Skeletal muscle satellite cell (primary cell): Measurements from ENCODE around the gene A2M.

Source experiments
- H3K27me3 ChIP-seq: 2 replicates; pipeline ENCODE4 v1.7.0; 2013; ENCODE audit warnings: low read length; ENCODE audit not compliant: control insufficient read depth, insufficient read depth
- H3K36me3 ChIP-seq: 2 replicates; pipeline ENCODE4 v1.7.0; 2013; ENCODE audit warnings: mild to moderate bottlenecking, control low read depth, low read length; ENCODE audit not compliant: insufficient read depth
- H3K4me1 ChIP-seq: 2 replicates; pipeline ENCODE4 v1.7.0; 2013; ENCODE audit warnings: low read length; ENCODE audit not compliant: control insufficient read depth, insufficient read depth
- H3K4me2 ChIP-seq: 2 replicates; pipeline ENCODE4 v1.7.0; 2013; ENCODE audit warnings: mild to moderate bottlenecking, low read length
- H3K4me3 ChIP-seq: 2 replicates; pipeline ENCODE4 v1.7.0; 2013; ENCODE audit warnings: low read length
- H3K9ac ChIP-seq: 2 replicates; pipeline ENCODE4 v1.7.0; 2013; ENCODE audit warnings: mild to moderate bottlenecking, low read depth, low read length, moderate library complexity
- H3K9me3 ChIP-seq: replicated peaks from 2 replicates; pipeline ENCODE4 v1.7.0; 2013; ENCODE audit warnings: mild to moderate bottlenecking, control low read depth, low read length

Gene A2M

GRCh38 chr12:9106067-9106466 is 9.7 kb downstream of the A2M start:
- Histone ChIP-seq H3K9ac (no peak overlapping the region), H3K4me1 (no peaks in the 10 kb centered on the region), H3K9me3 (no peaks in the 10 kb centered on the region), H3K27me3 (no peaks in the 10 kb centered on the region), H3K4me2 (no peak overlapping the region), H3K4me3 (no peak overlapping the region), H3K36me3 (no peaks in the 10 kb centered on the region)

DNA sequence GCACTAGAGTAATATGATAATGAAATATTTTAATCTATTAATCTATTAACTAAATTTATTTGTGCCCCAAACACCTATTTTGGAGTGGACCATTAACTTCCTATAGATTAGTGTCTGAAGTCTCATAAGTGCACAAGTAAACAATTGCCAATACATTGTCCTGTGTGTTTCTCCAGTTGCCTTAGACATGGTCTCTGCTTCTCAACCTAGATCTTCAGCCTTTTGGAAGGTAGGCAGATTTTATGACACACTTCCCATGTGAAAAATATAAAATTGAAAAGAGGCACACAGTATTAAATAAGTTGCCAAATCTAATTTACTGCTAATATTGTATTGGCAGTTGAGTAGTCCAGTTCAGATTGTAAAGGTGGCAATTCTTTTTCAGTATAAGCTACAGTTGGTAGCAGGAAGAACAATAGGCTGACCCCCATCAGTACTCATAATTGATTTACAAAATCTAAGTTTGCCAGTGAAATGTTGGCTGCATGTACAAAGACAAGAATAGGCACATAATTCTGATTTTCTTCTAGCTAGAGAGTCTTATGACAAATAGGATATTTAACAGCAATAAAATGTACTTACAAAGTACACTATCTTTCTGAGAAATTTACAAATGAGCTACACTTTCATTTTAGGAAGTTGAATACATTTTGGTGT is 10.8 kb downstream of the A2M start:
- no peaks in the 10 kb centered on the region for H3K36me3 ChIP-seq

DNA sequence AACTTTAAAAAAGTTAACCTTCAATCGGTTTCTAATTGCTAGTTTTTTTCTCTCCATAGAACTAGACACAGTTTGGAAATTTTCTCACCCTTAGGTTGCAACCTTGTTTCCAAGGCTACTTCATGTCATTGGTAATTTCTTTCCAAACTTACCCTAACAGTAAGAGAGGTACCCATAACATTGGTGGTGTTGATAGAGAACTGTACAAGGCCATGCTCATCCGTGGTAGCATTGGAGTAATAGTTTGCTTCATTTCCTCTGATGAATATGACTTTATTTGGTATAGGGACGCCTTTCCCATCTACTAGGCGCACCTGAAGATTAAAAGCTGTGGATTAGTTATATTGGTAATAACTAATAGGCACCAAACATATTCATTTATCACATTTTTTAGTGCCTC is 11.6 kb downstream of the A2M start:
- H3K27me3 ChIP-seq = no peaks in the 10 kb centered on the region
- H3K36me3 ChIP-seq = no peaks in the 10 kb centered on the region
- H3K4me2 ChIP-seq = no peak overlapping the region
- no peak overlapping the region for H3K9ac ChIP-seq
- H3K4me1 ChIP-seq = no peaks in the 10 kb centered on the region
- H3K4me3 ChIP-seq = no peak overlapping the region
- no peaks in the 10 kb centered on the region for H3K9me3 ChIP-seq

More for the DNA sequence above, 10.8 kb downstream of the A2M start:
- Histone ChIP-seq H3K4me1 (no peaks in the 10 kb centered on the region), H3K4me3 (no peak overlapping the region), H3K27me3 (no peaks in the 10 kb centered on the region), H3K9me3 (no peaks in the 10 kb centered on the region), H3K9ac (no peak overlapping the region), H3K4me2 (no peak overlapping the region)

- no peaks in the 10 kb centered on the region for H3K36me3 ChIP-seq
- H3K4me3 ChIP-seq = no peak overlapping the region
- H3K4me2 ChIP-seq = no peak overlapping the region
- no peak overlapping the region for H3K9ac ChIP-seq
- H3K9me3 ChIP-seq = no peaks in the 10 kb centered on the region
- H3K27me3 ChIP-seq = no peaks in the 10 kb centered on the region
- no peaks in the 10 kb centered on the region for H3K4me1 ChIP-seq
Observed at GRCh38 chr12:9103050-9103849, 12.5 kb downstream of the A2M start.

GRCh38 chr12:9101018-9101687 is 14.6 kb downstream of the A2M start:
- no peaks in the 10 kb centered on the region for H3K36me3 ChIP-seq
- H3K4me1 ChIP-seq = no peaks in the 10 kb centered on the region
- no peaks in the 10 kb centered on the region for H3K9me3 ChIP-seq

DNA sequence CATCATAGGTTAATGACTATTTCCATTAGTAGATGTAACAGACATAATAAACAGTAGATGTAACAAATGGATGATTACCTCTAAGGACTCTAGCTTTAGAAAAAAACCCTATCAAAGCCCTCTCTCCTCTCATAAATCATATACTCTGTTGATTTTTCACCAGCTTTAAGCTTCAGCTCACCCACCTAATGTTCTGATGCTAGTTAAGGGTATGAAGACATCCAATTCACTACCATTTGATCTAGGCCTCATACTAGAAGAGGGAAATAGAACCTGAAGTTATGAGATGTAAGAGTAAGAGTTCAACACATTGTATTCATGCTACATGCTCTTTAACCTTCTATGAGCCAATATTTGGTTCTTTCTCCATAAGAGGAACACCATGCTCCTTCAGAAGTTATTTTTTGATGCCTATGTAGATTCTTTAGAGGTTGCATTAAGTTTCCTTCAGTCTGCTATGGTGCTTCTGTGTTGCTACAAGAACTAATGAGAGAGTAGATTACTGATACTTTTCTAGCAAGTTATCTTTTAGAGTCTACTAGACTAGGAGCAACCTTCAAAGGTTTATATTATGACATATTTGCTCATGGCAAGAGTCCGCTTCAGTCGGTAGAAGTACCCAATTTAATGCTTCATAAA is 16.0 kb downstream of the A2M start:
- no peaks in the 10 kb centered on the region for H3K36me3 ChIP-seq
- H3K4me2 ChIP-seq = no peak overlapping the region
- no peaks in the 10 kb centered on the region for H3K9me3 ChIP-seq
- H3K27me3 ChIP-seq = no peaks in the 10 kb centered on the region
- no peak overlapping the region for H3K4me3 ChIP-seq
- H3K9ac ChIP-seq = no peak overlapping the region
- no peaks in the 10 kb centered on the region for H3K4me1 ChIP-seq

More at GRCh38 chr12:9101018-9101687, 14.6 kb downstream of the A2M start:
- Histone ChIP-seq H3K27me3 (no peaks in the 10 kb centered on the region), H3K4me3 (no peak overlapping the region), H3K4me2 (no peak overlapping the region), H3K9ac (no peak overlapping the region)

GRCh38 chr12:9098463-9099026 is 17.2 kb downstream of the A2M start:
- Histone ChIP-seq H3K4me1 (no peaks in the 10 kb centered on the region), H3K9me3 (no peaks in the 10 kb centered on the region), H3K4me3 (no peak overlapping the region), H3K27me3 (no peaks in the 10 kb centered on the region), H3K9ac (no peak overlapping the region), H3K4me2 (no peak overlapping the region), H3K36me3 (no peaks in the 10 kb centered on the region)

- no peak overlapping the region for H3K4me3 ChIP-seq
- H3K4me2 ChIP-seq = no peak overlapping the region
- no peak overlapping the region for H3K9ac ChIP-seq
- H3K9me3 ChIP-seq = no peaks in the 10 kb centered on the region
- H3K27me3 ChIP-seq = no peaks in the 10 kb centered on the region
- no peaks in the 10 kb centered on the region for H3K4me1 ChIP-seq
- H3K36me3 ChIP-seq = no peaks in the 10 kb centered on the region
Observed at GRCh38 chr12:9098115-9098452, 17.6 kb downstream of the A2M start.

GRCh38 chr12:9096563-9097176 is 19.0 kb downstream of the A2M start:
- H3K4me1 ChIP-seq = no peaks in the 10 kb centered on the region
- H3K9me3 ChIP-seq = no peaks in the 10 kb centered on the region
- no peak overlapping the region for H3K4me3 ChIP-seq
- no peaks in the 10 kb centered on the region for H3K27me3 ChIP-seq
- no peak overlapping the region for H3K9ac ChIP-seq
- H3K36me3 ChIP-seq = no peaks in the 10 kb centered on the region
- H3K4me2 ChIP-seq = no peak overlapping the region

DNA sequence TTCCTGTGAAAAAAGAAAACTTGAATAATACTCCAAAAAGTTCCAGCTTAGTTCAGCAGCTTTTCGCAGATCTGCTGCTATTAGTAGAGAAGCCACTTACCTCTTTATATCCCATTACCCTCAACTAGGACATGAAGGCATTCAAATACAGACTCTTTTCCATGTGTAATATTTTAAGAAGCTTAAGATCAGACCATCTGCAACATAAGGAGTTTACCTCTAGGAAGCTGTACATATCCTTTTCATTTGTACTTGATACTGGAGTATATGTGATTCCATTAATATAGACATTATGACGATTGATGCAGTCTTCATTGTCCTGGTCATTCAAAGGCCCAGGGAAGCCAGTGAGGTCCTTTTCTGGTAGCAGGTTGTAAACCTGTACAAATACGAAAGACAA is 20.4 kb downstream of the A2M start:
- no peak overlapping the region for H3K9ac ChIP-seq
- H3K9me3 ChIP-seq = no peaks in the 10 kb centered on the region
- H3K4me2 ChIP-seq = no peak overlapping the region
- H3K4me1 ChIP-seq = no peaks in the 10 kb centered on the region
- no peak overlapping the region for H3K4me3 ChIP-seq
- no peaks in the 10 kb centered on the region for H3K36me3 ChIP-seq
- H3K27me3 ChIP-seq = no peaks in the 10 kb centered on the region
